H1 (cell line): ENCODE data around the gene SERPINH1. TPM values are rescaled to one million over a fixed set of nuclear protein-coding genes. Genes with fewer than 3 reads are reported as not detected.

Experiments used
- CTCF ChIA-PET: fragments of 300-600 bp; sonication (Branson Sonifier 250); formaldehyde crosslinking; loops from one replicate; lab custom pipeline; 2021; ENCODE audit not compliant: partially characterized antibody; lab: Charles Lee
- POLR2A ChIA-PET: fragments of 300-600 bp; sonication (Branson Sonifier 250); formaldehyde crosslinking; loops from one replicate; lab custom pipeline; 2021; ENCODE audit warnings: inconsistent platforms; ENCODE audit not compliant: partially characterized antibody; lab: Charles Lee
- DNase-seq, 2 experiments: peaks; one replicate each; pipeline versions ENCODE4 v3.0.0 to v3.0.0-alpha.2; 2010 to 2022; ENCODE audit warnings: low spot score in 2 of 2, low read depth in 1 of 2, mixed read lengths in 1 of 2
- FAIRE-seq: peaks from 2 replicates; lab custom pipeline; 2011; peaks lifted over from hg19 to GRCh38; lab: Jason Lieb, UNC
- H2AFZ ChIP-seq: 2 replicates; pipeline ENCODE4 v1.8.1; 2012; ENCODE audit warnings: low read length, inconsistent platforms
- H2AK5ac ChIP-seq: 2 replicates; pipeline ENCODE4 v1.6.1; 2013; ENCODE audit warnings: low read depth, low read length
- H2BK120ac ChIP-seq: replicated peaks from 2 replicates; pipeline ENCODE3; 2013; ENCODE audit warnings: low read depth, low read length, inconsistent platforms
- H2BK12ac ChIP-seq: 2 replicates; pipeline ENCODE4 v1.6.1; 2013; ENCODE audit warnings: low read depth, low read length
- H2BK15ac ChIP-seq: 2 replicates; pipeline ENCODE4 v1.6.1; 2013; ENCODE audit warnings: low read length
- H2BK20ac ChIP-seq: 2 replicates; pipeline ENCODE4 v1.6.1; 2013; ENCODE audit warnings: low read length
- H2BK5ac ChIP-seq: 2 replicates; pipeline ENCODE4 v1.6.1; 2013; ENCODE audit warnings: low read depth, low read length
- H3K14ac ChIP-seq: 2 replicates; pipeline ENCODE4 v1.6.1; 2013; ENCODE audit warnings: inconsistent platforms; ENCODE audit not compliant: insufficient read length
- H3K18ac ChIP-seq: 2 replicates; pipeline ENCODE4 v1.6.1; 2013; ENCODE audit warnings: low read length; ENCODE audit errors: extremely low read depth
- H3K23ac ChIP-seq: 2 replicates; pipeline ENCODE4 v1.6.1; 2013; ENCODE audit warnings: inconsistent platforms; ENCODE audit not compliant: insufficient read length
- H3K23me2 ChIP-seq: 2 replicates; pipeline ENCODE4 v1.6.1; 2013; ENCODE audit warnings: low read depth, low read length
- H3K27ac ChIP-seq: 2 replicates; pipeline ENCODE4 v1.6.1; 2011; ENCODE audit warnings: low read depth, low read length, inconsistent platforms
- H3K27me3 ChIP-seq, 4 experiments: replicated peaks in 1 of 4; 1 replicate in 1 of 4; 2 replicates in 3 of 4; pipeline versions ENCODE4 v1.6.1 to v1.8.1; 2011 to 2013; ENCODE audit warnings: low read length in 3 of 4, mild to moderate bottlenecking in 3 of 4, inconsistent platforms in 2 of 4, mixed read lengths in 2 of 4, moderate library complexity in 1 of 4; ENCODE audit not compliant: control insufficient read depth in 3 of 4, insufficient read depth in 3 of 4; ENCODE audit errors: extremely low read depth in 1 of 4
- H3K36me3 ChIP-seq, 4 experiments: 2 replicates each; pipeline versions ENCODE4 v1.6.1 to v1.8.1; 2011 to 2013; ENCODE audit warnings: mild to moderate bottlenecking in 4 of 4, low read length in 3 of 4, moderate library complexity in 2 of 4, control low read depth in 1 of 4, inconsistent platforms in 1 of 4; ENCODE audit not compliant: insufficient read depth in 4 of 4, control insufficient read depth in 2 of 4
- H3K4ac ChIP-seq: replicated peaks from 2 replicates; pipeline ENCODE3; 2013; ENCODE audit warnings: low read length, low read depth, mixed read lengths, inconsistent platforms; ENCODE audit not compliant: insufficient read length
- H3K4me1 ChIP-seq, 4 experiments: replicated peaks in 1 of 4; 1 replicate in 1 of 4; 2 replicates in 3 of 4; pipeline versions ENCODE4 v1.6.1 to v1.8.1; 2011 to 2013; ENCODE audit warnings: low read length in 3 of 4, inconsistent platforms in 2 of 4, mixed read lengths in 1 of 4; ENCODE audit not compliant: insufficient read depth in 4 of 4, control insufficient read depth in 3 of 4
- H3K4me2 ChIP-seq, 2 experiments: 2 replicates each; pipeline versions ENCODE4 v1.6.1 to v1.8.1; 2011 to 2013; ENCODE audit warnings: low read depth in 2 of 2, low read length in 2 of 2, control low read depth in 1 of 2, inconsistent platforms in 1 of 2, mild to moderate bottlenecking in 1 of 2; ENCODE audit not compliant: insufficient read depth in 1 of 2
- H3K4me3 ChIP-seq, 4 experiments: fragments of 200-600, 300-600 bp in 1 of 4; sonication (generic), shearing (Covaris generic), sonication (Bioruptor Twin) in 1 of 4; 2 replicates each; pipeline versions ENCODE4 v1.5.1 to v1.8.1; 2011 to 2016; ENCODE audit warnings: low read length in 4 of 4, low read depth in 3 of 4, control low read depth in 2 of 4, inconsistent platforms in 2 of 4, mild to moderate bottlenecking in 2 of 4, mixed read lengths in 1 of 4, moderate library complexity in 1 of 4; ENCODE audit not compliant: insufficient read depth in 2 of 4; ENCODE audit errors: extremely low read depth in 1 of 4
- H3K56ac ChIP-seq: replicated peaks from 2 replicates; pipeline ENCODE3; 2013; ENCODE audit warnings: low read depth, mild to moderate bottlenecking, mixed read lengths, low read length, inconsistent platforms; ENCODE audit not compliant: insufficient read length
- H3K79me1 ChIP-seq: 2 replicates; pipeline ENCODE4 v1.6.1; 2013; ENCODE audit warnings: low read depth, low read length, control low read depth
- H3K79me2 ChIP-seq, 2 experiments: 2 replicates each; pipeline versions ENCODE4 v1.6.1 to v1.8.1; 2012 to 2013; ENCODE audit warnings: low read length in 2 of 2, mild to moderate bottlenecking in 2 of 2, inconsistent platforms in 1 of 2; ENCODE audit not compliant: insufficient read depth in 2 of 2, control insufficient read depth in 1 of 2
- H3K9ac ChIP-seq, 4 experiments: replicated peaks in 1 of 4; 1 replicate in 1 of 4; 2 replicates in 3 of 4; pipeline versions ENCODE4 v1.6.1 to v1.8.1; 2011 to 2013; ENCODE audit warnings: low read depth in 3 of 4, low read length in 3 of 4, control low read depth in 2 of 4, mild to moderate bottlenecking in 2 of 4, moderate library complexity in 2 of 4, inconsistent platforms in 1 of 4; ENCODE audit errors: extremely low read depth in 1 of 4
- H3K9me3 ChIP-seq, 2 experiments: 2 replicates each; pipeline versions ENCODE4 v1.6.1 to v1.8.1; 2012 to 2013; ENCODE audit warnings: mild to moderate bottlenecking in 2 of 2, moderate library complexity in 2 of 2, control low read depth in 1 of 2, inconsistent platforms in 1 of 2, low read depth in 1 of 2, low read length in 1 of 2, mixed read lengths in 1 of 2; ENCODE audit not compliant: insufficient read depth in 2 of 2
- H4K20me1 ChIP-seq, 2 experiments: replicated peaks in 1 of 2; 2 replicates each; pipeline versions ENCODE3 to v1.8.1; 2011 to 2013; ENCODE audit warnings: inconsistent platforms in 2 of 2, low read length in 2 of 2, mild to moderate bottlenecking in 1 of 2; ENCODE audit not compliant: insufficient read depth in 2 of 2, control insufficient read depth in 1 of 2
- H4K5ac ChIP-seq: 2 replicates; pipeline ENCODE4 v1.6.1; 2013; ENCODE audit warnings: low read length, low read depth, mixed read lengths, inconsistent platforms; ENCODE audit not compliant: insufficient read length
- H4K8ac ChIP-seq: 2 replicates; pipeline ENCODE4 v1.8.0; 2013; ENCODE audit warnings: mild to moderate bottlenecking, moderate library complexity, low read length, inconsistent platforms; ENCODE audit not compliant: insufficient read depth; ENCODE audit errors: extremely low read depth
- H4K91ac ChIP-seq: replicated peaks from 2 replicates; pipeline ENCODE3; 2013; ENCODE audit warnings: low read length, mixed read lengths, inconsistent platforms; ENCODE audit not compliant: insufficient read length
- BRCA1 ChIP-seq: IDR thresholded peaks from 2 replicates; pipeline ENCODE4 v1.6.1; 2012; ENCODE audit warnings: low read depth, low read length, improper control_type of control experiment
- CHD1 ChIP-seq: IDR thresholded peaks from 2 replicates; pipeline ENCODE4 v1.6.1; 2012; ENCODE audit warnings: low read depth, low read length, improper control_type of control experiment
- EP300 ChIP-seq, 2 experiments: IDR thresholded peaks; 1 replicate in 1 of 2; 2 replicates in 1 of 2; pipeline ENCODE4 v1.6.1; 2011 to 2012; ENCODE audit warnings: low read depth in 2 of 2, low read length in 2 of 2, mild to moderate bottlenecking in 2 of 2, borderline replicate concordance in 1 of 2, inconsistent platforms in 1 of 2, moderate library complexity in 1 of 2
- POLR2AphosphoS5 ChIP-seq: IDR thresholded peaks from 2 replicates; pipeline ENCODE4 v1.6.1; 2011; ENCODE audit warnings: low read depth, low read length
- SAP30 ChIP-seq: fragments of 300-600 bp; sonication (generic); IDR thresholded peaks from 2 replicates; pipeline ENCODE4 v1.7.1; 2012; ENCODE audit warnings: low read length, moderate library complexity, mild to moderate bottlenecking, inconsistent platforms; ENCODE audit not compliant: insufficient read depth, insufficient replicate concordance
- SUZ12 ChIP-seq: fragments of 200-600 bp; sonication (generic); IDR thresholded peaks from 2 replicates; pipeline ENCODE4 v1.6.1; 2012; ENCODE audit warnings: mild to moderate bottlenecking, inconsistent platforms, low read length, moderate library complexity, mixed read lengths
- TEAD4 ChIP-seq: IDR thresholded peaks from 2 replicates; pipeline ENCODE4 v1.6.1; 2012; ENCODE audit warnings: low read depth, low read length, inconsistent platforms, mixed read lengths
- YY1 ChIP-seq: IDR thresholded peaks from 2 replicates; pipeline ENCODE4 v1.6.1; 2011; ENCODE audit warnings: low read depth, mild to moderate bottlenecking, low read length
- WGBS, 2 experiments: shearing (Covaris generic) in 1 of 2; methylation state at CpG; one replicate each; pipeline versions ENCODE4 v1.1.6 to v1.1.7; 2013 to 2015; ENCODE audit warnings: low lambda C conversion rate in 2 of 2, mixed read lengths in 2 of 2, inconsistent platforms in 1 of 2, low coverage in 1 of 2, missing lambda C conversion rate in 1 of 2; ENCODE audit not compliant: insufficient replicate concordance in 2 of 2, insufficient coverage in 1 of 2, insufficient read length in 1 of 2; ENCODE audit errors: extremely low coverage in 1 of 2, missing lambda C conversion rate in 1 of 2; 5-methylcytosine and 5-hydroxymethylcytosine counted together
- polyA plus RNA-seq, 7 experiments: library from polyadenylated mRNA; depleted of rRNA in 3 of 7; stranded (reverse) in 5 of 7; unstranded in 2 of 7; fragments of >200 nt in 5 of 7; fragments of 200-250 nt in 2 of 7; gene quantifications; 1 replicate in 5 of 7; 2 replicates in 1 of 7; 4 replicates in 1 of 7; pipeline versions ENCODE4 v1.2.1 to v1.2.3, GENCODE V29; 2011 to 2013; ENCODE audit warnings: missing spikeins in 2 of 7, mixed read lengths in 2 of 7
- total RNA-seq: library from RNA; stranded (reverse); fragmentation: NEBNext Ultra II Directional; extraction: Animal tissue kit (Norgen Biotek cat#: 25700); gene quantifications from 2 replicates; pipeline ENCODE4 v1.2.1, GENCODE V29; 2021
- TF ChIP-seq, protein P1 (sequence below), 3 experiments: IDR thresholded peaks; 1 replicate in 2 of 3; 2 replicates in 1 of 3; pipeline versions ENCODE4 v1.5.1 to v1.6.1; 2011; ENCODE audit warnings: low read length in 3 of 3, mild to moderate bottlenecking in 3 of 3, inconsistent platforms in 2 of 3, low read depth in 1 of 3, moderate library complexity in 1 of 3; ENCODE audit not compliant: insufficient read depth in 1 of 3; ENCODE audit errors: control extremely low read depth in 1 of 3

SERPINH1 gene
- total and polyA plus RNA-seq, 2 of the 8 experiments (the other 6 are each of a cell fraction or from before 2014, with no cell fraction given) = 420 to 621 TPM

DNA sequence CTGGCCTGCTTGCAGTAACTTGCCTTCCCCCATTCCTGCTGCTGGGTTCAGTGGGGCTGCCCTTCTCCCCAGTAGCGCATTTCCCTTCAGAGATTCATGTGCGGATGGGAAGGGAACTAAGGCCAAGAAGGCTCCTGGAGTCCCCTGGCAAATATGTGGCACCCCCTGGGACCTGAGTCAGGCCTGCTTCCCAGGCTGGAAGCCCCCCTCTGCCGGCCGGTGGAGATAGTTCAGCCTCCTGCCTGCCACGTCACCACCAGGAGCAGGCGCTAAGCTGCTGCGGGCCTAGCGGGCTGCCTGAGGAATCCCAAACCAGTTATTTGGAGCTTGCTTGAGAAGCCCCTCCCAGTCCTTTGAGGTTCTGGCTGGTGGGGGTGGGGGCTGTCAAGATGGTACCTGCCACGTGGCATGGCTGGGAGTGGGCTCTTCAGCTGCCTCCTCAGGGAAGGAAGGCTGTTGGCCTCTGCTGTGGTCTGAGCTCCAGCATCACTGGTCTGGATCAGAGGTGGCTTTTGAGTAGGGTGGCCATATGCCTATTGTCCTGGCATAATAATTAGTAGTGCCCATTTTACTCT, 2.0 kb downstream of the SERPINH1 start:
- H3K4me2 ChIP-seq = peak overlapping the region; percentile 82 to 95
- H3K23me2 ChIP-seq = peaks cover 12% of the 10 kb centered on the region
- H3K79me1 ChIP-seq = peaks cover 12% of the 10 kb centered on the region
- DNase-seq (peak in 1 of 2 experiments; percentile 82), FAIRE-seq (no peak)
- 17% methylated on average over 9 of the region's 9 CpGs; no CpG with 5 or more reads in 1 of the 2 experiments for whole genome bisulfite sequencing, 2 experiments
- peak overlapping the region; percentile 97 for H3K4ac ChIP-seq
- peak overlapping the region; percentile 96 for H4K91ac ChIP-seq
- H2BK120ac ChIP-seq = peak overlapping the region; percentile 71
- peaks cover 10 to 21% of the 10 kb centered on the region in 2 experiments for H4K20me1 ChIP-seq
- H4K5ac ChIP-seq = peak overlapping the region; percentile 54
- H3K18ac ChIP-seq = peak overlapping the region; percentile 96
- peak overlapping the region; percentile 95 for H3K27ac ChIP-seq
- peak overlapping the region; percentile 68; the same call in 1 of the 2 replicates for H2BK12ac ChIP-seq
- H2BK15ac ChIP-seq = peak overlapping the region; percentile 99; the same call in 1 of the 2 replicates
- peaks cover 17 to 32% (median 27%) of the 10 kb centered on the region in 4 experiments for H3K36me3 ChIP-seq
- H3K27me3 ChIP-seq = no peaks in the 10 kb centered on the region
- H3K9ac ChIP-seq = peak overlapping the region in 3 of 4 experiments; percentile 70 to 91 (median 89); a peak in 6 of 7 replicates
- H3K4me3 ChIP-seq = peak overlapping the region; percentile 62 to 93 (median 84)
- POLR2A ChIA-PET = interaction anchor here (0.6 to 35.1 kb wide), 9 partner anchors 1 to 164 kb away, joined by 3 to 1120 read pairs (median 3); partner anchors contain the start of genes GDPD5 and SERPINH1
- peak overlapping the region; percentile 77 for H3K56ac ChIP-seq
- H3K79me2 ChIP-seq = peaks cover 11 to 68% of the 10 kb centered on the region in 2 experiments
- H2AK5ac ChIP-seq = peak overlapping the region; percentile 82; the same call in 1 of the 2 replicates
- H3K14ac ChIP-seq = no peak overlapping the region
- CTCF ChIA-PET = interaction anchor here (0.7 to 17.4 kb wide), 17 partner anchors 4 to 119 kb away, joined by 3 to 344 read pairs (median 6); partner anchors contain the start of genes GDPD5 and SERPINH1
- H3K9me3 ChIP-seq = no peaks in the 10 kb centered on the region
- no peak overlapping the region for H3K23ac ChIP-seq
- H2BK5ac ChIP-seq = peak overlapping the region; percentile 96
- H3K4me1 ChIP-seq = peaks cover 10 to 45% (median 31%) of the 10 kb centered on the region in 4 experiments
- peak overlapping the region; percentile 98; the same call in 1 of the 2 replicates for H2BK20ac ChIP-seq
- H4K8ac ChIP-seq = peak overlapping the region; percentile 83
- H2AFZ ChIP-seq = no peak overlapping the region
- TF ChIP-seq YY1 = peak; percentile 60
- TF ChIP-seq SUZ12 = no peak
- peak in 1 of 2 experiments; percentile 58; a peak in 1 of 3 replicates for TF ChIP-seq EP300 (IDR thresholded peaks at IDR 0.05; ENCODE audit: borderline replicate concordance in 1 of 2, low read depth in 2 of 2, low read length in 2 of 2)
- TF ChIP-seq, protein P1, sequence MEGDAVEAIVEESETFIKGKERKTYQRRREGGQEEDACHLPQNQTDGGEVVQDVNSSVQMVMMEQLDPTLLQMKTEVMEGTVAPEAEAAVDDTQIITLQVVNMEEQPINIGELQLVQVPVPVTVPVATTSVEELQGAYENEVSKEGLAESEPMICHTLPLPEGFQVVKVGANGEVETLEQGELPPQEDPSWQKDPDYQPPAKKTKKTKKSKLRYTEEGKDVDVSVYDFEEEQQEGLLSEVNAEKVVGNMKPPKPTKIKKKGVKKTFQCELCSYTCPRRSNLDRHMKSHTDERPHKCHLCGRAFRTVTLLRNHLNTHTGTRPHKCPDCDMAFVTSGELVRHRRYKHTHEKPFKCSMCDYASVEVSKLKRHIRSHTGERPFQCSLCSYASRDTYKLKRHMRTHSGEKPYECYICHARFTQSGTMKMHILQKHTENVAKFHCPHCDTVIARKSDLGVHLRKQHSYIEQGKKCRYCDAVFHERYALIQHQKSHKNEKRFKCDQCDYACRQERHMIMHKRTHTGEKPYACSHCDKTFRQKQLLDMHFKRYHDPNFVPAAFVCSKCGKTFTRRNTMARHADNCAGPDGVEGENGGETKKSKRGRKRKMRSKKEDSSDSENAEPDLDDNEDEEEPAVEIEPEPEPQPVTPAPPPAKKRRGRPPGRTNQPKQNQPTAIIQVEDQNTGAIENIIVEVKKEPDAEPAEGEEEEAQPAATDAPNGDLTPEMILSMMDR (IDR thresholded peaks at IDR 0.05; ENCODE audit: control extremely low read depth in 1 of 3, insufficient read depth in 1 of 3, low read depth in 1 of 3, low read length in 3 of 3) = peak; percentile 66 to 86 (median 70)
- TF ChIP-seq TEAD4 = peak; percentile 43; the same call in 1 of the 2 replicates
- TF ChIP-seq SAP30 = no peak
- no peak for TF ChIP-seq CHD1
- no peak; the same call in 1 of the 2 replicates for TF ChIP-seq POLR2AphosphoS5
- TF ChIP-seq BRCA1 = no peak
